ENCODE data around the gene FEN1. TPM values are rescaled to one million over a fixed set of nuclear protein-coding genes. Genes with fewer than 3 reads are reported as not detected.

FEN1 gene
- total and polyA plus RNA-seq, 2 of the 13 experiments (the other 11 are each of a cell fraction or from before 2014, with no cell fraction given) = 12.4 to 102 TPM

GRCh38 chr11:61769169-61769920 lies 23.4 kb upstream of the FEN1 start (continued):
- TF ChIP-seq, protein P1, sequence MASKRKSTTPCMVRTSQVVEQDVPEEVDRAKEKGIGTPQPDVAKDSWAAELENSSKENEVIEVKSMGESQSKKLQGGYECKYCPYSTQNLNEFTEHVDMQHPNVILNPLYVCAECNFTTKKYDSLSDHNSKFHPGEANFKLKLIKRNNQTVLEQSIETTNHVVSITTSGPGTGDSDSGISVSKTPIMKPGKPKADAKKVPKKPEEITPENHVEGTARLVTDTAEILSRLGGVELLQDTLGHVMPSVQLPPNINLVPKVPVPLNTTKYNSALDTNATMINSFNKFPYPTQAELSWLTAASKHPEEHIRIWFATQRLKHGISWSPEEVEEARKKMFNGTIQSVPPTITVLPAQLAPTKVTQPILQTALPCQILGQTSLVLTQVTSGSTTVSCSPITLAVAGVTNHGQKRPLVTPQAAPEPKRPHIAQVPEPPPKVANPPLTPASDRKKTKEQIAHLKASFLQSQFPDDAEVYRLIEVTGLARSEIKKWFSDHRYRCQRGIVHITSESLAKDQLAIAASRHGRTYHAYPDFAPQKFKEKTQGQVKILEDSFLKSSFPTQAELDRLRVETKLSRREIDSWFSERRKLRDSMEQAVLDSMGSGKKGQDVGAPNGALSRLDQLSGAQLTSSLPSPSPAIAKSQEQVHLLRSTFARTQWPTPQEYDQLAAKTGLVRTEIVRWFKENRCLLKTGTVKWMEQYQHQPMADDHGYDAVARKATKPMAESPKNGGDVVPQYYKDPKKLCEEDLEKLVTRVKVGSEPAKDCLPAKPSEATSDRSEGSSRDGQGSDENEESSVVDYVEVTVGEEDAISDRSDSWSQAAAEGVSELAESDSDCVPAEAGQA (IDR thresholded peaks at IDR 0.05; ENCODE audit: low read depth) = no peak
- TF ChIP-seq, protein P1 (CRISPR knock-in tag; IDR thresholded peaks at IDR 0.05; ENCODE audit: borderline replicate concordance) = no peak
- TF ChIP-seq ZNF7 (CRISPR knock-in tag; IDR thresholded peaks at IDR 0.05) (no peak), SYNCRIP (IDR thresholded peaks at IDR 0.05; ENCODE audit: insufficient read depth, low read depth, low read length) (no peak), ZNF749 (CRISPR knock-in tag; IDR thresholded peaks at IDR 0.05; ENCODE audit: borderline replicate concordance) (peak; percentile 29; the same call in 1 of the 2 replicates), RBM22 (optimal IDR thresholded peaks at IDR 0.05; ENCODE audit: low read length) (no peak), HNF4A (CRISPR knock-in tag; IDR thresholded peaks at IDR 0.05) (peak; percentile 89), ZNF354B (CRISPR knock-in tag; IDR thresholded peaks at IDR 0.05) (no peak), NPAS2 (CRISPR knock-in tag; IDR thresholded peaks at IDR 0.05; ENCODE audit: borderline replicate concordance) (no peak), IRF2 (CRISPR knock-in tag; IDR thresholded peaks at IDR 0.05) (peak; percentile 40; the same call in 1 of the 2 replicates), LRRFIP1 (CRISPR knock-in tag; conservative IDR thresholded peaks at IDR 0.05) (no peak), PHF21A (CRISPR knock-in tag; IDR thresholded peaks at IDR 0.05) (peak; percentile 93)
- TF ChIP-seq, protein P2, sequence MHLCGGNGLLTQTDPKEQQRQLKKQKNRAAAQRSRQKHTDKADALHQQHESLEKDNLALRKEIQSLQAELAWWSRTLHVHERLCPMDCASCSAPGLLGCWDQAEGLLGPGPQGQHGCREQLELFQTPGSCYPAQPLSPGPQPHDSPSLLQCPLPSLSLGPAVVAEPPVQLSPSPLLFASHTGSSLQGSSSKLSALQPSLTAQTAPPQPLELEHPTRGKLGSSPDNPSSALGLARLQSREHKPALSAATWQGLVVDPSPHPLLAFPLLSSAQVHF (CRISPR knock-in tag; IDR thresholded peaks at IDR 0.05) = no peak
- TF ChIP-seq, protein P3, sequence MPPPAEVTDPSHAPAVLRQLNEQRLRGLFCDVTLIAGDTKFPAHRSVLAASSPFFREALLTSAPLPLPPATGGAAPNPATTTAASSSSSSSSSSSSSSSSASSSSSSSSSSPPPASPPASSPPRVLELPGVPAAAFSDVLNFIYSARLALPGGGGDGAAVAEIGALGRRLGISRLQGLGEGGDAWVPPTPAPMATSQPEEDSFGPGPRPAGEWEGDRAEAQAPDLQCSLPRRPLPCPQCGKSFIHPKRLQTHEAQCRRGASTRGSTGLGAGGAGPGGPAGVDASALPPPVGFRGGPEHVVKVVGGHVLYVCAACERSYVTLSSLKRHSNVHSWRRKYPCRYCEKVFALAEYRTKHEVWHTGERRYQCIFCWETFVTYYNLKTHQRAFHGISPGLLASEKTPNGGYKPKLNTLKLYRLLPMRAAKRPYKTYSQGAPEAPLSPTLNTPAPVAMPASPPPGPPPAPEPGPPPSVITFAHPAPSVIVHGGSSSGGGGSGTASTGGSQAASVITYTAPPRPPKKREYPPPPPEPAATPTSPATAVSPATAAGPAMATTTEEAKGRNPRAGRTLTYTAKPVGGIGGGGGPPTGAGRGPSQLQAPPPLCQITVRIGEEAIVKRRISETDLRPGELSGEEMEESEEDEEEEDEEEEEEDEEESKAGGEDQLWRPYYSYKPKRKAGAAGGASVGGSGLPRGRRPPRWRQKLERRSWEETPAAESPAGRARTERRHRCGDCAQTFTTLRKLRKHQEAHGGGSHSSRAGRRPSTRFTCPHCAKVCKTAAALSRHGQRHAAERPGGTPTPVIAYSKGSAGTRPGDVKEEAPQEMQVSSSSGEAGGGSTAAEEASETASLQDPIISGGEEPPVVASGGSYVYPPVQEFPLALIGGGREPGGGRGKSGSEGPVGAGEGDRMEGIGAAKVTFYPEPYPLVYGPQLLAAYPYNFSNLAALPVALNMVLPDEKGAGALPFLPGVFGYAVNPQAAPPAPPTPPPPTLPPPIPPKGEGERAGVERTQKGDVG (CRISPR knock-in tag; IDR thresholded peaks at IDR 0.05; ENCODE audit: borderline replicate concordance) = 0 out of 2 replicates have a peak, but pooled peaks have one; percentile 72
- TF ChIP-seq, protein P4, sequence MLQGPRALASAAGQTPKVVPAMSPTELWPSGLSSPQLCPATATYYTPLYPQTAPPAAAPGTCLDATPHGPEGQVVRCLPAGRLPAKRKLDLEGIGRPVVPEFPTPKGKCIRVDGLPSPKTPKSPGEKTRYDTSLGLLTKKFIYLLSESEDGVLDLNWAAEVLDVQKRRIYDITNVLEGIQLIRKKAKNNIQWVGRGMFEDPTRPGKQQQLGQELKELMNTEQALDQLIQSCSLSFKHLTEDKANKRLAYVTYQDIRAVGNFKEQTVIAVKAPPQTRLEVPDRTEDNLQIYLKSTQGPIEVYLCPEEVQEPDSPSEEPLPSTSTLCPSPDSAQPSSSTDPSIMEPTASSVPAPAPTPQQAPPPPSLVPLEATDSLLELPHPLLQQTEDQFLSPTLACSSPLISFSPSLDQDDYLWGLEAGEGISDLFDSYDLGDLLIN (CRISPR knock-in tag; IDR thresholded peaks at IDR 0.05; ENCODE audit: borderline replicate concordance) = no peak
